SK-N-SH treated with all-trans-retinoic acid at 6 μM for 48 hours (cell line): Measurements from ENCODE around the gene ARHGAP15.

ENCODE experiments used
- ATAC-seq: fragments of 200-7000 bp; cut with Tn5 transposase; 3 replicates; pipeline ENCODE4 v1.9.1; 2020; ENCODE audit warnings: mild to moderate bottlenecking, moderate library complexity
- ARNTL ChIP-seq: fragments of 450-650 bp; formaldehyde crosslinking; IDR thresholded peaks from 2 replicates; pipeline ENCODE4 v1.5.0; 2020; ENCODE audit warnings: low read depth, mild to moderate bottlenecking, moderate library complexity, borderline replicate concordance
- BACH2 ChIP-seq: fragments of 250-450 bp; sonication (Bioruptor Pico); IDR thresholded peaks from 2 replicates; pipeline ENCODE4 v1.9.0; 2021; ENCODE audit warnings: mild to moderate bottlenecking, borderline replicate concordance
- CSDC2 ChIP-seq: fragments of 250-450 bp; sonication (Bioruptor Pico); IDR thresholded peaks from 2 replicates; pipeline ENCODE4 v1.5.0; 2020; ENCODE audit warnings: mild to moderate bottlenecking, moderate library complexity
- ESRRG ChIP-seq: fragments of 250-450 bp; sonication (Bioruptor Pico); IDR thresholded peaks from 2 replicates; pipeline ENCODE4 v1.6.1; 2021; ENCODE audit warnings: mild to moderate bottlenecking
- GLIS3 ChIP-seq: fragments of 250-450 bp; sonication (Bioruptor Pico); IDR thresholded peaks from 2 replicates; pipeline ENCODE4 v1.5.0; 2020; ENCODE audit warnings: mild to moderate bottlenecking, moderate library complexity
- ISL1 ChIP-seq: fragments of 250-450 bp; sonication (Bioruptor Pico); IDR thresholded peaks from 2 replicates; pipeline ENCODE4 v2.1.2; 2022; ENCODE audit warnings: mild to moderate bottlenecking, moderate library complexity
- OSR1 ChIP-seq: fragments of 250-450 bp; sonication (Bioruptor Pico); IDR thresholded peaks from 2 replicates; pipeline ENCODE4 v1.8.0; 2022; ENCODE audit warnings: moderate library complexity, mild to moderate bottlenecking, inconsistent platforms
- PPARA ChIP-seq: fragments of 250-450 bp; sonication (Bioruptor Pico); IDR thresholded peaks from 2 replicates; pipeline ENCODE4 v1.5.0; 2020; ENCODE audit warnings: mild to moderate bottlenecking, borderline replicate concordance
- RARB ChIP-seq: fragments of 250-450 bp; sonication (Bioruptor Pico); IDR thresholded peaks from 2 replicates; pipeline ENCODE4 v1.8.0; 2021; ENCODE audit warnings: mild to moderate bottlenecking, moderate library complexity
- SNAI2 ChIP-seq: fragments of 250-450 bp; sonication (Bioruptor Pico); IDR thresholded peaks from 2 replicates; pipeline ENCODE4 v1.5.0; 2020; ENCODE audit warnings: mild to moderate bottlenecking, moderate library complexity
- TCF4 ChIP-seq: fragments of 250-450 bp; sonication (Bioruptor Pico); IDR thresholded peaks from 2 replicates; pipeline ENCODE4 v1.8.0; 2021; ENCODE audit warnings: mild to moderate bottlenecking, moderate library complexity, borderline replicate concordance
- TOX ChIP-seq: fragments of 250-450 bp; sonication (Bioruptor Pico); IDR thresholded peaks from 2 replicates; pipeline ENCODE4 v1.8.0; 2021; ENCODE audit warnings: mild to moderate bottlenecking, moderate library complexity, borderline replicate concordance
- TSHZ2 ChIP-seq: fragments of 250-450 bp; sonication (Bioruptor Pico); IDR thresholded peaks from 2 replicates; pipeline ENCODE4 v1.5.0; 2020; ENCODE audit warnings: mild to moderate bottlenecking, moderate library complexity
- ZC3H10 ChIP-seq: fragments of 250-450 bp; sonication (Bioruptor Pico); IDR thresholded peaks from 2 replicates; pipeline ENCODE4 v1.5.1; 2021; ENCODE audit warnings: mild to moderate bottlenecking, moderate library complexity
- ZFP3 ChIP-seq: fragments of 250-450 bp; sonication (Bioruptor Pico); IDR thresholded peaks from 2 replicates; pipeline ENCODE4 v1.5.0; 2020; ENCODE audit warnings: mild to moderate bottlenecking, moderate library complexity
- ZFP30 ChIP-seq: fragments of 450-650 bp; formaldehyde crosslinking; IDR thresholded peaks from 2 replicates; pipeline ENCODE4 v1.5.0; 2022; ENCODE audit warnings: mild to moderate bottlenecking, moderate library complexity
- ZNF565 ChIP-seq: fragments of 450-650 bp; formaldehyde crosslinking; conservative IDR thresholded peaks from 2 replicates; pipeline ENCODE4 v1.5.0; 2020; ENCODE audit warnings: low read depth, mild to moderate bottlenecking, moderate library complexity
- ZNF70 ChIP-seq: fragments of 450-650 bp; formaldehyde crosslinking; IDR thresholded peaks from 2 replicates; pipeline ENCODE4 v1.5.0; 2020; ENCODE audit warnings: mild to moderate bottlenecking, moderate library complexity
- ZNF8 ChIP-seq: fragments of 450-650 bp; formaldehyde crosslinking; IDR thresholded peaks from 2 replicates; pipeline ENCODE4 v1.5.0; 2020; ENCODE audit warnings: mild to moderate bottlenecking, moderate library complexity
- TF ChIP-seq, protein P1 (sequence below): fragments of 250-450 bp; sonication (Bioruptor Pico); IDR thresholded peaks from 2 replicates; pipeline ENCODE4 v1.5.1; 2021; ENCODE audit warnings: mild to moderate bottlenecking, moderate library complexity
- TF ChIP-seq, protein P2 (sequence below): fragments of 250-450 bp; sonication (Bioruptor Pico); IDR thresholded peaks from 2 replicates; pipeline ENCODE4 v1.5.1; 2020; ENCODE audit warnings: low read depth, mild to moderate bottlenecking, moderate library complexity
- TF ChIP-seq, protein P3 (sequence below): fragments of 250-450 bp; sonication (Bioruptor Pico); IDR thresholded peaks from 2 replicates; pipeline ENCODE4 v1.8.0; 2020; ENCODE audit warnings: mild to moderate bottlenecking, moderate library complexity, borderline replicate concordance

ARHGAP15 gene

DNA sequence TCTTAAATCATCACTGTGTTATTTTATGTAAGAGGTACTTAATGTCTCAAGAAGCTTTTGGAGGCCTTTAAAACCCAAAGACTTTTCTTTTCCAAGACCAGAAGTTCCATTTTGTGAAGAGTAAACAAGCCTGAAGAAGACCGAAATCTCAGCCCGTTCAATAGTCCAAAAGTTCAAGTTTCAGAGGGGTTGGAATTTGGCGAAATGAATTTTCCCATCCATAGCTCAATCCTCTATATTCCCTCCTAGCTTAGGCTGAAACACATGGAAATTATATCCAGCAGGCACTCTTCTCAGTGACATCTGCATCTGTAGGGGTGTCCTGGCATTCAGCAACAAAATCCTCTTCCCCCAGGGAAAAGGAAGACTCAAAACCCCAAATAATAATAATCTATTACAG, 344.6 kb downstream of the ARHGAP15 start:
- ATAC-seq: no peak
- TF ChIP-seq OSR1 (CRISPR knock-in tag) (no peak), RARB (CRISPR knock-in tag) (no peak), ZNF8 (no peak), ISL1 (CRISPR knock-in tag) (no peak), BACH2 (CRISPR knock-in tag) (no peak), ESRRG (no peak), ZFP30 (no peak), TOX (CRISPR knock-in tag) (no peak), TCF4 (no peak), ZNF565 (no peak), PPARA (CRISPR knock-in tag) (no peak), ZC3H10 (CRISPR knock-in tag) (no peak), CSDC2 (CRISPR knock-in tag) (no peak)
- TF ChIP-seq, protein P1, sequence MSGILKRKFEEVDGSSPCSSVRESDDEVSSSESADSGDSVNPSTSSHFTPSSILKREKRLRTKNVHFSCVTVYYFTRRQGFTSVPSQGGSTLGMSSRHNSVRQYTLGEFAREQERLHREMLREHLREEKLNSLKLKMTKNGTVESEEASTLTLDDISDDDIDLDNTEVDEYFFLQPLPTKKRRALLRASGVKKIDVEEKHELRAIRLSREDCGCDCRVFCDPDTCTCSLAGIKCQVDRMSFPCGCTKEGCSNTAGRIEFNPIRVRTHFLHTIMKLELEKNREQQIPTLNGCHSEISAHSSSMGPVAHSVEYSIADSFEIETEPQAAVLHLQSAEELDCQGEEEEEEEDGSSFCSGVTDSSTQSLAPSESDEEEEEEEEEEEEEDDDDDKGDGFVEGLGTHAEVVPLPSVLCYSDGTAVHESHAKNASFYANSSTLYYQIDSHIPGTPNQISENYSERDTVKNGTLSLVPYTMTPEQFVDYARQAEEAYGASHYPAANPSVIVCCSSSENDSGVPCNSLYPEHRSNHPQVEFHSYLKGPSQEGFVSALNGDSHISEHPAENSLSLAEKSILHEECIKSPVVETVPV (CRISPR knock-in tag): no peak
- TF ChIP-seq, all 23 proteins: peak for 0

- TF ChIP-seq ZNF8 (no peak), ZNF70 (CRISPR knock-in tag) (no peak), CSDC2 (CRISPR knock-in tag) (no peak), ZNF565 (no peak), ZFP3 (CRISPR knock-in tag) (no peak), TCF4 (no peak), BACH2 (CRISPR knock-in tag) (no peak), ZFP30 (no peak), OSR1 (CRISPR knock-in tag) (no peak), GLIS3 (no peak), TSHZ2 (CRISPR knock-in tag) (no peak), ARNTL (CRISPR knock-in tag) (no peak), TOX (CRISPR knock-in tag) (no peak), ESRRG (no peak), ISL1 (CRISPR knock-in tag) (no peak)
- TF ChIP-seq, protein P2, sequence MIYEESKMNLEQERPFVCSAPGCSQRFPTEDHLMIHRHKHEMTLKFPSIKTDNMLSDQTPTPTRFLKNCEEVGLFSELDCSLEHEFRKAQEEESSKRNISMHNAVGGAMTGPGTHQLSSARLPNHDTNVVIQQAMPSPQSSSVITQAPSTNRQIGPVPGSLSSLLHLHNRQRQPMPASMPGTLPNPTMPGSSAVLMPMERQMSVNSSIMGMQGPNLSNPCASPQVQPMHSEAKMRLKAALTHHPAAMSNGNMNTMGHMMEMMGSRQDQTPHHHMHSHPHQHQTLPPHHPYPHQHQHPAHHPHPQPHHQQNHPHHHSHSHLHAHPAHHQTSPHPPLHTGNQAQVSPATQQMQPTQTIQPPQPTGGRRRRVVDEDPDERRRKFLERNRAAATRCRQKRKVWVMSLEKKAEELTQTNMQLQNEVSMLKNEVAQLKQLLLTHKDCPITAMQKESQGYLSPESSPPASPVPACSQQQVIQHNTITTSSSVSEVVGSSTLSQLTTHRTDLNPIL (CRISPR knock-in tag): no peak
- TF ChIP-seq, protein P1 (CRISPR knock-in tag): no peak
- TF ChIP-seq, protein P3, sequence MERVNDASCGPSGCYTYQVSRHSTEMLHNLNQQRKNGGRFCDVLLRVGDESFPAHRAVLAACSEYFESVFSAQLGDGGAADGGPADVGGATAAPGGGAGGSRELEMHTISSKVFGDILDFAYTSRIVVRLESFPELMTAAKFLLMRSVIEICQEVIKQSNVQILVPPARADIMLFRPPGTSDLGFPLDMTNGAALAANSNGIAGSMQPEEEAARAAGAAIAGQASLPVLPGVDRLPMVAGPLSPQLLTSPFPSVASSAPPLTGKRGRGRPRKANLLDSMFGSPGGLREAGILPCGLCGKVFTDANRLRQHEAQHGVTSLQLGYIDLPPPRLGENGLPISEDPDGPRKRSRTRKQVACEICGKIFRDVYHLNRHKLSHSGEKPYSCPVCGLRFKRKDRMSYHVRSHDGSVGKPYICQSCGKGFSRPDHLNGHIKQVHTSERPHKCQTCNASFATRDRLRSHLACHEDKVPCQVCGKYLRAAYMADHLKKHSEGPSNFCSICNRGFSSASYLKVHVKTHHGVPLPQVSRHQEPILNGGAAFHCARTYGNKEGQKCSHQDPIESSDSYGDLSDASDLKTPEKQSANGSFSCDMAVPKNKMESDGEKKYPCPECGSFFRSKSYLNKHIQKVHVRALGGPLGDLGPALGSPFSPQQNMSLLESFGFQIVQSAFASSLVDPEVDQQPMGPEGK: no peak
- no peak for ATAC-seq
Measured at GRCh38 chr2:143474586-143474985, 345.4 kb downstream of the ARHGAP15 start.

DNA sequence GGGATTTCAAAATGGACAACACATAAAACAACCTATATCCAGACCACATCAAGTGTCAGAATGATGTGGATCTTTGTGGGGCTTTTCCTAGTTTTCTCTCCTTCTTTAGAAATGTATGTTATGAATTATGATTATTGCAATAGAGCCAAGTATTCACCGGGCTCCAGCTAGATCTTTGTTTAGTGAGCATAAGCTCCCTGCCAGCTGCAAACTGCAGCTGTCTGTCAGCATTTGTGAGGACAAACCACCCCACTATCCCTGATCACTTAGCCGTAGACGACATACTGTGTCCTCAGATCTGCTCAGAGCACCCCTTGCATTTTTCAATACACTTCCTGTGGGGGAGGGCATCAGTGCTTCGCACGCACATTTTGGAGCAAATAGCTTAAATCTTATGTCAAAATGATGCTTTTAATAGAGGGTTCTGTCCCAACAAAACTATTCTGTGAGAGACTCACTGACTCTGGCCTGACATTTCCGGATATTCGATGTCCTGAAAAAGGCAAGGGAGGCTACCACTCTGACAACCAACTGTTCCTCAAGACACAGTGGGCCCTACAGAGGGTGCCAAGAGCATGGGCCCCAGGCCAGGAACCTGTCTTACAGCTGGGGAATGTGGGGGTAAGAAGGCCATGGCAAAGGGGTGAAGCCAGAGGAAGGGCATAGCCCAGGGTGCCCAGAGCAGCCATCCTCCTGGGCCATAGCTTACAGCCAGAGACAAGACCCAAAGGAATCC, 346.0 kb downstream of the ARHGAP15 start:
- ATAC-seq: no peak
- TF ChIP-seq SNAI2 (CRISPR knock-in tag): no peak
- TF ChIP-seq ZNF8: no peak
- TF ChIP-seq ESRRG: no peak
- TF ChIP-seq, protein P3: no peak
- TF ChIP-seq PPARA (CRISPR knock-in tag): no peak
- TF ChIP-seq, protein P2 (CRISPR knock-in tag): no peak
